Sigmoid colon (tissue), 4 donors: ENCODE data around the gene FASN.

Experiments
- CTCF ChIP-seq, 4 experiments: fragments of 450-650 bp in 3 of 4; fragments of 200-600 bp in 1 of 4; IDR thresholded peaks; one replicate each; pipeline ENCODE4 v1.5.1; 2016 to 2019; ENCODE audit warnings: antibody characterized with exemption in 4 of 4, mild to moderate bottlenecking in 3 of 4, moderate library complexity in 2 of 4
- EP300 ChIP-seq, 4 donors: sonication (generic); formaldehyde crosslinking; IDR thresholded peaks; one replicate each; pipeline ENCODE4 v1.6.1; 2017; ENCODE audit warnings: antibody characterized with exemption in 4 of 4
- POLR2A ChIP-seq, 2 donors: fragments of 450-650 bp; IDR thresholded peaks; one replicate each; pipeline ENCODE4 v1.6.1; 2016; ENCODE audit warnings: antibody characterized with exemption in 2 of 2, mild to moderate bottlenecking in 2 of 2, moderate library complexity in 2 of 2
- POLR2AphosphoS5 ChIP-seq, 4 donors: sonication (generic); formaldehyde crosslinking; IDR thresholded peaks; one replicate each; pipeline ENCODE4 v1.6.1; 2017; ENCODE audit warnings: antibody characterized with exemption in 4 of 4

GRCh38 chr17:82033359-82034085 lies 64.5 kb downstream of the FASN start:
- TF ChIP-seq POLR2A (IDR thresholded peaks at IDR 0.05), result no peak
- no peak for TF ChIP-seq CTCF (IDR thresholded peaks at IDR 0.05)
- no peak for TF ChIP-seq EP300 (IDR thresholded peaks at IDR 0.05)
- TF ChIP-seq POLR2AphosphoS5 (IDR thresholded peaks at IDR 0.05), result no peak
